ENCODE results near the gene PLA2R1. TPM values are rescaled to one million over a fixed set of nuclear protein-coding genes. Genes with fewer than 3 reads are reported as not detected.

Gene PLA2R1
- 0.28 and 0.54 TPM in 2 replicates for total RNA-seq (2012; rRNA removed)
- polyA plus RNA-seq (2012; rRNA removed): 0.24 and 0.43 TPM in 2 replicates
- polyA plus RNA-seq (2012; cell fraction: cytosol; rRNA removed): 0.16 and 0.19 TPM in 2 replicates
- 0.17 and 1.6 TPM in 2 replicates for polyA plus RNA-seq (2012; cell fraction: nucleus; rRNA removed; ENCODE audit: low replicate concordance)
- percentile 39 among the genes with signal in this experiment for Bru-seq, nascent RNA
- percentile 32 among the genes with signal in this experiment for BruChase-seq, experiment 1, labeled RNA remaining after a 6-hour chase
- BruChase-seq, experiment 2, labeled RNA remaining after a 2-hour chase: percentile 43 among the genes with signal in this experiment
- long read RNA-seq, full-length matches to known transcripts: 1 of 4 reads
- long read RNA-seq, partial matches to known transcripts: 0 of 4 reads
- long read RNA-seq, other reads (novel, unspliced or antisense): 3 of 4 reads

DNA sequence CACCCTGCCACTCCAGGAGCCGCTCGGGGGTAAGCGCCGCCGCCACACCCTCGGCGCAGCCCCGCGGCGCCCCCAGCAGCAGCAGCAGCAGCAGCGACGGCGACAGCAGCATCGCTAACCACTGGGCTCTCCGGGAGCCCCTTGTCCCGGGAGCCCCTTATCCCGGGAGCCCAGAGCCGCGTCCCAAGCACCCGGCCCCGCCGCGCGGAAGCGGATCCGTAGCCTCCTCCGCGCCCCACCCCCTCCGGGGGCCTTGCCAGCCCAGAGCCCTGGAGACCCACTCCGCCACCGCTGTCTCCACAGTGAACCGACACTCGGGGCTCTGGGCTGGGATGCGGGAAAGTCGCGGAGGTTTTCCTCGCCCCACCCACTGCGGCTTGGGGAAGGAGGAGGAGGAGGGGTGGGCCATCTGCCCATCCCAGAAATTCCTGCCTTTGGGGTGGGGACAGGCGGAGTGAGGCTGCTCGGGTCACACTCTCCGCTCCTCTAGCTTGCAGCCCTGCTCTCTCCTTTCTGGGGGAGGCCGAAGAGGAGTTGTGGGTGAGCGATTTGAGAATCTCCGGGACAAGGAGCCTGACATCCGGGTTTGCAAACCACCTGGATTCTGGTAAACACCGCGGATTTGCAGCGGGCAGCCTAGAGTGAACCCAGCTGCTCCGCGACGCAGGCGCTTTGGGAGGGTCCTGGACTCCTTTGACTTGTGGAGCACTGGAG lies at the start of gene PLA2R1:
Gene PLA2R1 (minus strand): TSS at position 324 of the 714 bp plus-strand sequence. CDS start 212 bp downstream, at position 112.
- Histone ChIP-seq H3K4me2 (ENCODE audit: low read depth, low read length) (peak within 1 kb of the TSS; percentile 94), H2AK9ac (replicated peaks; ENCODE audit: low read depth, low read length, poor library complexity) (peak within 1 kb of the TSS; percentile 67), H3K9me3 (ENCODE audit: control insufficient read depth, insufficient read depth, low read length) (no peaks in the 10 kb centered on the region), H3K9ac (ENCODE audit: low read depth, low read length) (peak within 1 kb of the TSS; percentile 45), H2BK20ac (ENCODE audit: low read depth, low read length) (no peak within 1 kb of the TSS), H3K4me3 (ENCODE audit: insufficient read depth, low read depth, low read length) (peak within 1 kb of the TSS; percentile 59), H3K23ac (ENCODE audit: low read depth, low read length) (no peak within 1 kb of the TSS), H3K9me1 (ENCODE audit: insufficient read depth, low read length) (no peaks in the 10 kb centered on the region), H4K8ac (ENCODE audit: low read depth in 2 of 2, low read length in 2 of 2) (peak within 1 kb of the TSS in 1 of 2 experiments; percentile 52; a peak in 1 of 4 replicates), H3K14ac (replicated peaks; ENCODE audit: low read depth, low read length) (peak within 1 kb of the TSS; percentile 18; the same call in 1 of the 2 replicates), H2BK120ac (ENCODE audit: low read depth, low read length) (peak within 1 kb of the TSS; percentile 68), H3K79me1 (ENCODE audit: low read depth in 1 of 2, low read length in 2 of 2) (no peaks in the 10 kb centered on the region), H2BK5ac (ENCODE audit: low read depth, low read length, poor library complexity, severe bottlenecking) (no peak within 1 kb of the TSS), H2AK5ac (ENCODE audit: low read depth, low read length) (no peak within 1 kb of the TSS), H3K56ac (ENCODE audit: extremely low read depth, insufficient read depth, low read length) (no peak within 1 kb of the TSS), H2AFZ (replicated peaks; ENCODE audit: low read length, poor library complexity) (peak within 1 kb of the TSS; percentile 92), H4K91ac (ENCODE audit: insufficient read depth, low read depth, low read length) (no peak within 1 kb of the TSS), H3K27me3 (ENCODE audit: control insufficient read depth, insufficient read depth, low read length) (peaks cover 24% of the 10 kb centered on the region), H4K5ac (ENCODE audit: low read depth, low read length) (no peak within 1 kb of the TSS), H2BK15ac (ENCODE audit: low read depth, low read length) (no peak within 1 kb of the TSS), H3K18ac (ENCODE audit: low read depth, low read length) (no peak within 1 kb of the TSS; the same call in 1 of the 2 replicates), H3K4ac (ENCODE audit: low read depth, low read length) (peak within 1 kb of the TSS; percentile 45), H3K4me1 (ENCODE audit: control insufficient read depth, insufficient read depth, low read length) (no peaks in the 10 kb centered on the region), H4K20me1 (ENCODE audit: insufficient read depth, low read length) (no peaks in the 10 kb centered on the region), H3K36me3 (ENCODE audit: control insufficient read depth, insufficient read depth, low read length) (no peaks in the 10 kb centered on the region), H3K27ac (ENCODE audit: insufficient read depth, low read length) (no peak within 1 kb of the TSS; the same call in 1 of the 2 replicates)
- DNase-seq (peak; percentile 12), ATAC-seq (ENCODE audit: low read depth) (peak; percentile 79)
- CTCF ChIA-PET: no interaction called here
- intact Hi-C loops (cut with micrococcal nuclease): no loop called here
- in situ Hi-C loops (cut with MboI; ENCODE audit: low sequenced_read_pairs): no loop called here
- WGBS, 2 experiments (ENCODE audit: extremely low coverage in 2 of 2, insufficient read length in 1 of 2): 1% methylated on average over 13 of the region's 52 CpGs; no CpG with 5 or more reads in 1 of the 2 experiments
- POLR2A ChIA-PET (ENCODE audit: unreplicated experiment): no interaction called here
- dilution Hi-C loops (cut with HindIII; ENCODE audit: low sequenced_read_pairs, unreplicated experiment): no loop called here
- no TSS peak for BruUV-seq (replicated peaks)
- no peak for TF ChIP-seq SMC3 (IDR thresholded peaks at IDR 0.05; ENCODE audit: low read depth, low read length)
- no peak for TF ChIP-seq MAZ (IDR thresholded peaks at IDR 0.05; ENCODE audit: borderline replicate concordance, low read depth, low read length)
- no peak for TF ChIP-seq RCOR1 (IDR thresholded peaks at IDR 0.05; ENCODE audit: insufficient replicate concordance, low read length)
- TF ChIP-seq MXI1 (IDR thresholded peaks at IDR 0.05; ENCODE audit: borderline replicate concordance, low read depth, low read length): no peak
- no peak for TF ChIP-seq MAFK (IDR thresholded peaks at IDR 0.05; ENCODE audit: low read depth, low read length)
- TF ChIP-seq NFE2L2 (IDR thresholded peaks at IDR 0.05; ENCODE audit: low read depth, low read length): no peak
- TF ChIP-seq, protein P1, sequence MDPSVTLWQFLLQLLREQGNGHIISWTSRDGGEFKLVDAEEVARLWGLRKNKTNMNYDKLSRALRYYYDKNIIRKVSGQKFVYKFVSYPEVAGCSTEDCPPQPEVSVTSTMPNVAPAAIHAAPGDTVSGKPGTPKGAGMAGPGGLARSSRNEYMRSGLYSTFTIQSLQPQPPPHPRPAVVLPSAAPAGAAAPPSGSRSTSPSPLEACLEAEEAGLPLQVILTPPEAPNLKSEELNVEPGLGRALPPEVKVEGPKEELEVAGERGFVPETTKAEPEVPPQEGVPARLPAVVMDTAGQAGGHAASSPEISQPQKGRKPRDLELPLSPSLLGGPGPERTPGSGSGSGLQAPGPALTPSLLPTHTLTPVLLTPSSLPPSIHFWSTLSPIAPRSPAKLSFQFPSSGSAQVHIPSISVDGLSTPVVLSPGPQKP (IDR thresholded peaks at IDR 0.05; ENCODE audit: borderline replicate concordance, low read depth, low read length): no peak
- no peak for TF ChIP-seq FOS (IDR thresholded peaks at IDR 0.05; ENCODE audit: low read depth, low read length)
- TF ChIP-seq RFX5 (IDR thresholded peaks at IDR 0.05; ENCODE audit: low read depth, low read length): no peak
- TF ChIP-seq, protein P2, sequence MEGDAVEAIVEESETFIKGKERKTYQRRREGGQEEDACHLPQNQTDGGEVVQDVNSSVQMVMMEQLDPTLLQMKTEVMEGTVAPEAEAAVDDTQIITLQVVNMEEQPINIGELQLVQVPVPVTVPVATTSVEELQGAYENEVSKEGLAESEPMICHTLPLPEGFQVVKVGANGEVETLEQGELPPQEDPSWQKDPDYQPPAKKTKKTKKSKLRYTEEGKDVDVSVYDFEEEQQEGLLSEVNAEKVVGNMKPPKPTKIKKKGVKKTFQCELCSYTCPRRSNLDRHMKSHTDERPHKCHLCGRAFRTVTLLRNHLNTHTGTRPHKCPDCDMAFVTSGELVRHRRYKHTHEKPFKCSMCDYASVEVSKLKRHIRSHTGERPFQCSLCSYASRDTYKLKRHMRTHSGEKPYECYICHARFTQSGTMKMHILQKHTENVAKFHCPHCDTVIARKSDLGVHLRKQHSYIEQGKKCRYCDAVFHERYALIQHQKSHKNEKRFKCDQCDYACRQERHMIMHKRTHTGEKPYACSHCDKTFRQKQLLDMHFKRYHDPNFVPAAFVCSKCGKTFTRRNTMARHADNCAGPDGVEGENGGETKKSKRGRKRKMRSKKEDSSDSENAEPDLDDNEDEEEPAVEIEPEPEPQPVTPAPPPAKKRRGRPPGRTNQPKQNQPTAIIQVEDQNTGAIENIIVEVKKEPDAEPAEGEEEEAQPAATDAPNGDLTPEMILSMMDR (conservative IDR thresholded peaks at IDR 0.05; ENCODE audit: low read depth, low read length): no peak
- no peak for TF ChIP-seq BHLHE40 (IDR thresholded peaks at IDR 0.05; ENCODE audit: low read depth, low read length)
- no peak for TF ChIP-seq RAD21 (IDR thresholded peaks at IDR 0.05; ENCODE audit: low read length)
- no peak for TF ChIP-seq CHD1 (IDR thresholded peaks at IDR 0.05; ENCODE audit: low read depth, low read length)
- no peak for TF ChIP-seq CEBPB (IDR thresholded peaks at IDR 0.05; ENCODE audit: low read depth, low read length)
